Activated CD4-positive, alpha-beta T cell treated with anti-CD3 and anti-CD28 coated beads, Interleukin-2, amount 50 U/mL, for 4 hours (primary cell): ENCODE data around the gene TMEM192.
"Not testable (repeated sequence)": the region's sequence is repeated elsewhere in the genome, so short reads cannot be mapped to it uniquely, and the experiment has no call there.

Experiments
- DNase-seq, 2 experiments: peaks; one replicate each; pipeline ENCODE4 v3.0.0-alpha.2; 2020

The TMEM192 gene

DNA sequence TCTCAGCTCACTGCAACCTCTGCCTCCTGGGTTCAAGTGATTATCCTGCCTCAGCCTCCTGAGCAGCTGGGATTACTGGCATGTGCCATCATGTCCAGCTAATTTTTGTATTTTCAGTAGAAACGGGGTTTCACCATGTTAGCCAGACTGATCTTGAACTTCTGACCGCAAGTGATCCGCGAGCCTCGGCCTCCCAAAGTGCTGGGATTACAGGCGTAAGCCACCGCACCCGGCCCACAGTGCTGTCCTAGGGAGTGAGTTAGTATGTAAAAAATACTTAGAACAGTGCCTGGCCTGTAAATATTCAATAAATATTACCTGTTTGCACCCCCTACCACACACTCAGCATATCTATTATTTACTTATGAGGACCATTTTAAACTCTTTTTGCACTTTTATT lies 20.5 kb downstream of the TMEM192 start:
- DNase-seq: not testable (repeated sequence)

DNA sequence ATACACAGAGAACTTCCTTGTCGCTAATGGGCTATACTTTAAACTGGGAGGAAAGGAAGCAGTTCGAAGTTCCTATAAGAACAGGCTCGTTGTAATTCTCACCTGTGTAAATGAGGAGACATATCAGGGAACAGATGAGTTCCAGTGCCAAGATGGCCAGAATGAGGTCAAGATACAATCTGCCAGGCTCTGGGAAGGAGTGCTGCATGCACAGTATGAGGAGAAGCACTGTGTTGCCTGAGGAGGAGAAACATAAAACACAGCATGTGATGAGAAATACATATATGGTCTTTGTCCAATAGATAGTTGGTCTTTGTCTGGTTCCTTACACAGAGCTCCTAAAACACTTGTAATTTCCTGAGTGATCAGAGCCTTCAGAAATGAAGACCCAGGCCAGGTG lies 24.3 kb downstream of the TMEM192 start:
- no peak for DNase-seq

DNA sequence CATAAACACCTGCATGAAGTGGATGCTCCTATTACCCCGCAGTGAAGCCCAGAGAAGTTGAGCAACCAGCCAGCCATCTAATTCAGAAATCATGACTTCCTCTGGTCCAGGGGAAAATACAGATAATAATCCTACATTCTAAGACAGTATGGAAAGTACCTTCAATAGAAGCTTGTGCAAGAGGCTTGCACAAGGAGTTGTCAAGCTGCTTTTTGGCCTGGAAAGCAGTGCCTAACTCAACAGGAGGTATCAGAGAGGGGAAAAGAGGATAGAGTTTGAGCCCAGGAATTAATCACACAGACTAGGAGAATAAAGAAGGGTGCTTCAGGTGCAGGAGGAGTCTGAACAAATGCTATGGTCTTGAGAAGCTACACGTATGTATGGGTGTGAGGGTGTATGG lies 26.7 kb downstream of the TMEM192 start:
- DNase-seq: no peak

DNA sequence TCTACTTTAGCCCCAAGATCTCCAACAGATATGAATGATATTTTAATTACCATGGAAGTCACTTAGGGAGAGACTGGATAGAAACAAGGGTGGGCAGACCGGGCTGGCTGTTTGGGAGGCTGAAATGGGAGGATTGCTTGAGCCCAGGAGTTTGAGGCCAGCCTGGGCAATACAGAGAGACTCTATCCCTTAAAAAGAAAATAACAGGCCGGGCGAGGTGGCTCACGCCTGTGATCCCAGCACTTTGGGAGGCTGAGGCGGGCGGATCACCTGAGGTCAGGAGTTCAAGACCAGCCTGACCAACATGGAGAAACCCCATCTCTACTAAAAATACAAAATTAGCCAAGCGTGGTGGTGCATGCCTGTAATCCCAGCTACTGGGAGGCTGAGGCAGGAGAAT lies 27.9 kb downstream of the TMEM192 start:
- not testable (repeated sequence) for DNase-seq

DNA sequence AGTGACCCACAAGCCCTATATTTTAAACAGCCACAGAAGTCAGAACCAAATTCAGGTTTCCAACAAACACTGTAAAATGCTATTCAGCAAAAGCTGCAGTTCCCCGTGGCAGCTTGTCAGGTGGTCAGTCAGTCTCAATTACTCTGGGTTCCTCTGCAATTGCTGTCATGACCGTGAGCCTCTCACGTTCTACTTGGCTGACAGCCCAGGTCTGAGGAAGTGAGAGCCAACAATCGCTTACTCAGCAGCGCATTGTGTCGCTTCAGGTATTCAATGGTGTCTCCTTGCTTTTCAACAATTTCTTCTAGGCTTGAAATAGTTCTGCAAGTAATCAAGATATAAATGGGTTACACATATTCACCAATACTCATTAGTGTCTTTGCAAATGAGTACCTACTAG lies 33.2 kb downstream of the TMEM192 start:
- no peak for DNase-seq

DNA sequence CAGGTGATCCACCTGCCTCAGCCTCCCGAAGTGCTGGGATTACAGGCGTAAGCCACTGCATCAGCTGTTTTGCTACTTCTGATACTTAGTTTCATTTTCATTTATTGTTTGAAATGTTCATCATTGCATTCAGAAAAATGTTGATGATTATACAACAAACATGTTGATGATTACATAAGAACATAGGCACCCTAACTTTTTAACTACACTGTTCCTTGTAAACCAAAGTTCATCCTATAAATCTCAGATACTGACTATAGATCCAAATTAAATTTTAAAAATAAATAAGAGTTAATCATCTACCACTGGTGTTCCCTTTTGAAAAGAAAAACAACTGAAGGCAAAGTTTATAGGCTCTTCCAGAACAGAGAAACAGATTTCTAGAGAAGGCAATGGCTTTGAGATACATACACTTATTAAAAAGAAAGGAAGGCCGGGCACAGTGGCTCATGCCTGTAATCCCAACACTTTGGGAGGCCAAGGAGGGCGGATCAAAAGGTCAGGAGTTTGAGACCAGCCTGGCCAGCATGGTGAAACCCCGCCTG lies 35.6 kb downstream of the TMEM192 start:
- no peak for DNase-seq

DNA sequence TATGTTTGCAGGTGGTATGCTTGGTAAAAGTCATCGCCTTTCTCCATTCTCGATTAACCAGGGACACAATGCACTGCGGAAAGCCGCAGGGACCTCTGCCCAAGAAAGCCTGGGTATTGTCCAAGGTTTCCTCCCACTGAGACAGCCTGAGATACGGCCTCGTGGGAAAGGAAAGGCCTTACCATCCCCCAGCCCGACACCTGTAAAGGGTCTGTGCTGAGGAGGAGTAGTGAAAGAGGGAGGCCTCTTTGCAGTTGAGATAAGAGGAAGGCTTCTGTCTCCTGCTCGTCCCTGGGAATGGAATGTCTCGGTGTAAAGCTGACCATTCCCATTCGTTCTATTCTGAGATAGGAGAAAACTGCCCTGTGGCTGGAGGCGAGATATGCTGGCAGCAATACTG lies 39.3 kb downstream of the TMEM192 start:
- DNase-seq: not testable (repeated sequence)

DNA sequence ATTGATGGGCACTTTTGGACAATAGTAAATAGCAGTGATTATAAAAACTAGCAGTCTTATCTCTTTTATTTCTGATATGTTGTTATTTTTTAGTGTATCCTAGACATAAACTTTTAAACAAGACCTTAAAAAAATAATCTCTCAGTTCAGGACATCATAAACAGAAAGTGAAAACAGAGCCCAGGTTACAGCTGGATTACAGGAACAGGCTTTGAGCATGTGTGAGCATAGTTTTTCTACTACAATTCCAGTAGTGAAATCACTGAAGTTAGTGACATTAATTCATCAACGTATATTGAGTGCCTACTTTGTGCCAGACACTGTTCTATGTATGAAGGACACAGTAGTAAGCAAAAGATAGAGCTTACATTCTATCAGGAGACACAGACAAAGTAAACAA lies 42.1 kb downstream of the TMEM192 start:
- no peak for DNase-seq

DNA sequence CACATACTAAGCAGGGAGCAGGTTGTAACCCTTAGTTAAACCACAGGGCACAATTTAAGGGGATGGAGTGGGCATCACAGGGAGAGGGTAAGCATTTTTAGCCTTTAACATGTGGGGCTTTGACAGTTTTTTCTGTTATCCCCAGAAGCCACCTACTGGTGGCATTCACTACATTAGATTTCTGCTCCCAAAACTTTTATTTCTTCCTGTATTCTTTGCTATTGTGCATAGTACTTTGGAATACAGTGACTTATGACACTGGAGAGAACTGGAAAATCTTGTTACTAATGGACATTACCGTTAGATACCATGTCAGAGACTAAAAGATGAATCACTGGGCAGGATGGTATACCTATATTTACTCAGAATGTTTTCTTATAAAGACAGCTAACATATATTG lies 51.7 kb downstream of the TMEM192 start:
- no peak for DNase-seq

DNA sequence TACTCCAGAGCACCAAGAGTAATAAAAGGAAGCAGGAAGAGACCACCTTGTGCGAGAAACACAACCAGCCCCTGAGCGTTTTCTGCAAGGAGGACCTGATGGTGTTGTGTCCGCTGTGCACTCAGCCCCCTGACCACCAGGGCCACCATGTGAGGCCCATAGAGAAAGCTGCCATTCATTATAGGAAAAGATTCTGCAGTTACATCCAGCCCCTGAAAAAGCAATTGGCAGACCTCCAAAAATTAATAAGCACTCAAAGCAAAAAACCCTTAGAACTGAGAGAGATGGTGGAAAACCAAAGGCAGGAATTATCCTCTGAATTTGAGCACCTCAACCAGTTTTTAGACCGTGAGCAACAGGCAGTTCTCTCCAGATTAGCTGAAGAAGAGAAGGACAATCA lies 53.3 kb downstream of the TMEM192 start:
- no peak for DNase-seq

DNA sequence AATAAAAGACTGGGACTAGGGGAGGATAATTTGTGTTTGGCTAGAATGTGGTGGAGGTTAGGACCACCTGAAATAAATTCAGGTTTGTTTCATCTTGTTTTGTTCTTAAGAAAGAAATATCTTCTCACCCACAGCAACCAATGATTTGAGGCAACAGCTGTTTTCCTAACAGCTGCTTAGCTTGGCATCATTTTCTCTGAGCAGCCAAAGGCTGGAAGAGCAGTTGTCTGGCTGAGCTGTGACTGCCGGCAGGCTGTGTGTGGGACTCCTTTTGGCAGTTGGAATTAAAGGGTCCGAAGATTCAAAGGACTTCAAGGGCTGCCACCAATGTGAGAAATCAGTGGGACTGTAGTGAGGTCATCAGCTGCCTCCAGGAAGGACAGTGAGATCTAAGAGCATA lies 54.0 kb downstream of the TMEM192 start:
- no peak for DNase-seq

DNA sequence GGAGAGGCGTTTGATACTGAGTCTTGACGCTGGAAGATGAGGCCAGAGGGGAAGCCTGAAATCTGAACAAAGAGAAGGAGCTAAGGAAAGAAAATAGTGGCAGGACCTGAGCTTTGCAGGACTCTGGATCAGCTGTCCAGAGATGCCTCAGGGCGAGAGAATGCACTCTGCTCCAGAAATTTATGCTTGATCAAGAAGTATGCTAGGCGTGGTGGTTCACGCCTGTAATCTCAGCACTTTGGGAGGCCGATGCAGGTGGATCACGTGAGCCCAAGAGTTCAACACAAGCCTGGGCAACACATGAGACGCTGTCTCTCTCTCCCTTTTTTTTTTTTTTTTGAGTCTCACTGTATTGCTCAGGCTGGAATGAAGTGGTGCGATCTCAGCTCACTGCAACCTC lies 57.1 kb downstream of the TMEM192 start:
- DNase-seq: no peak

DNA sequence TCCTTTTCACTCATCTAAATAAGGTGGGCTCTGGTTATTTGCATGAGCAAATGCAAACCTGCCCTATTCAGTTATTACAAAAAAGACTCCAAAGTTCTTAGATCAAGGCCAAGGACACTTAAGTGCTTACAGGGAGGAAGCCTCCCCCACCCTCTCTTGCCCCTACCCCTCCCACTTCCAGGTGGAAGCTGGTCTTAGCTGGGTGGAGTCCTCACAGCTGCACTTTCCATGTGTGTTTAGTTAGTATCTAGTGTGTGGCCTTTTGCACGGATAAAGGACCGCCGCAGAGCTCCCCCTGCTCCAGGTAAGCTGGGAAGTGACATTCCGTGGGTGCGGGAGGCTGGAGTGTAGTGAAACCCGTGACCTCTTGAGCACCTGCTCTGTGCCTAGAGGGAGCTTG lies 59.0 kb downstream of the TMEM192 start, which contains the start of gene TRIM75:
Gene TRIM75, plus strand, starts transcription at position 222 of the 400 bp plus-strand sequence. CDS start 5,282 bp downstream, outside the sequence.
- DNase-seq: no peak

DNA sequence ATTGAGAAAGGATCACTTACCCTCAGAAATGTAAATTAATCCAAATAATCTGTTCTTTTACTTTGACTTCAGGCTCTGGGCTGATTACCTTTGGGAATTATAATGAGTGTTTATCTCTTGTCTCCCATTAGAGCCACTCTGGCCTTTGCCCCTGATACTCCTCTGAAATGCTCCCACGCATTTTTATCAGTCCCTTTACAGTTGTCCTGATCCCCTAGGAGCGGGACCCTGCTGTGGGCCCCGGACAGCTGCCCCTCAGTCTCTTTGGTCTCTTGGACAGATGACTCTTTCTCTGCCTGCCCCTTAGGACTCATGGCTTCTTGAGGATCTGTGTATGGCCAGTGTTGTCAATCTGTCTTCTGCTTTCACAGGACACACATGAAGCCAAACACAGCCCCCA lies 60.0 kb downstream of the TMEM192 start:
- DNase-seq: no peak

DNA sequence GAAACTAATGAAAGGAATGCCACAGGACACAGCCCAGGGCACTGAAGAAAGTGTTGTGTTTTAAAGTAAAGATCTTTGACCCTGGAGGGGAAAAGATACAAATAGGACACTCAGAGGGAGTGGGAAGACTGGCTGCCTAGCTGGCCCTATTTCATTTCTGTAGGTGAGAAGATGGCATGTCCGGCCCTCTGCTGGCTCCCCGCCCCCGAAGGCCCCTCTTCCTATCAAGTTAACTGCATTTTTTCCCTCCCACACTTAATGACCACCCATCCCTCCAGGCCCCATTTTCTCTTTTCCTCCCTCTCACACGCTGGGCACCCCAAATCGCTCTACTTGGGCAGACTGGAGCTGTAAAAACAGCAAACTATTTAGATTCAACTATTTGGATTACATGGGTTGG lies 64.5 kb downstream of the TMEM192 start:
- DNase-seq: no peak

DNA sequence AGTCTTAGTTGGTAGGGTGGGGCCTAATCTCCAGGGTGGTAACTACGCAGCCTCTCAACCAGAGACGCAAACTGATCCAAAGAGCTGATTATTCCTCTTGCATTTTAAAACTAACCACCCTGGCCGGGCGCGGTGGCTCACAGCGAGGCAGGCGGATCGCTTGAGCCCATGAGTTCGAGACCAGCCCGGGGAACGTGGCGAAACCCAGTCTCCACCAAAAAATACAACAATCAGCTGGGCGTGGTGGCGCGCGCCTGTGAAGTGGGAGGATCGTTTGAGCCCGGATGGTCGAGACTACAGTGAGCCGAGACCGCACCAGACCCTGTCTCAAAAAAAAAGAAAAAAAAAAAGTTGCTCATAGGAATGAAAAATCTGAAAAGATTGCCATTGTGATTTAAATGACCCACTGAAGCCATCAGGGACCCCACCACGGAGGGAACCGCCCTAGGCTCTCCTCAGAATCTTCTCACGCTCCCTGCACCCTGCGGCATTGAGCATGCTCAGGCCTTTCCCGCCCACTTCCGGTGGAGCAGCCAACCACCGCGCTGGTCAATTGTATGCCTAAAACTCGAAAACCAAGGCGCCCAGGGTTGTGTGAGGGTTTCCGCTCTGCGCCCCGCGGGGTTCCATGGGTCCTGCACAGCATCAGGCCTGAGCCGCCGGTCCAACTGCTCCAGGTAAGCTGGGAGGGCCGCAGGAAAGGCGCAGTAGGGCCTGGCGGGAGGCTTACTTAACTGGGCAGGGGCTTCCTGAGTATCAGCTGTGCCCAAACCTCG lies 81.0 kb downstream of the TMEM192 start, which contains the start of gene TRIM60:
Gene TRIM60, plus strand, starts transcription at position 564 of the 776 bp plus-strand sequence. CDS start 8,074 bp downstream, outside the sequence.
- no peak for DNase-seq

DNA sequence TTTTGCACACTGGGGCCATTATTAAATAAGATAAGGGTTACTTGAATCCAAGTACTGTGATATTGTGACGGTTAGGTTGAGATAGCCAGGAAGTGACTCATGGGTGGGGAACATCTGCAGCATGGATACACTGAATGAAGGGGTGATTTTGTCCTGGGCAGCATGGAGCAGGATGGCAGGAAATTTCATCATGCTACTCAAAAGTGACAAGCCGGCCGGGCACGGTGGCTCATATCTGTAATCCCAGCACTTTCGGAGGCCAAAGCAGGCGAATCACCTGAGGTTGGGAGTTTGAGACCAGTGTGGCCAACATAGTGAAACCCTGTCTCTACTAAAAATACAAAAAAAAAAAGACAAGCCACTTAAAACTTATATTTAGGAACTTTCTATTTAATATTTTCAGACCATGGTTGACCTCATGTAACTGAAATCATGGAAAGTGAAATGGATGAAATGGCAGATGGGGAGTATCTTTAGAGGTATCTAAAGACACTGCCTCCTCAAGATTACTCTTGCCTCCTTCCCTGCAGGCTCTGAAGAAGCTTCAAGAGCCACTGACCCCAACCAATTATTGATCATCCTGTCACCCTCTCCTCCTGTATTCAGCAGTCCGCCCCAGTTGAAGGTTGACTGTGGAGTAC lies 84.8 kb downstream of the TMEM192 start:
- DNase-seq: no peak

DNA sequence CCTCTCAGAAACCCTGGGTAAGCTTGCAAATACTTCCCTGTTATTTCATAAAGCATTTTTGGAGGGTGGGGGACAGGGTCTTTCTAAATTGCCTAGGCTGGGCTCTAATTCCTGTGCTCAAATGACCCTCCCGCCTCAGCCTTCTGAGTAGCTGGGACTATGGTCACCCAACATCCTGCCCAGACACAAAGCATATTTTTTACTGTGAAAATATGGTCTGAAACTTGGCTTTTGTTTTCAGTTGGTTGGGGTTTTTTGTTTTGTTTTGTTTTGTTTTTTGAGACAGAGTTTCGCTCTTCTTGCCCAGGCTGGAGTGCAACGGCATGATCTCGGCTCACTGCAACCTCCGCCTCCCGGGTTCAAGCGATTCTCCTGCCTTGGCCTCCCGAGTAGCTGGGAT lies 86.9 kb downstream of the TMEM192 start:
- DNase-seq: not testable (repeated sequence)
